NCI-H2171 treated with DMSO at 0.1 percent for 48 hours (cell line): Measurements from ENCODE around the gene AOC3.
"Not testable (repeated sequence)": the region's sequence is repeated elsewhere in the genome, so short reads cannot be mapped to it uniquely, and the experiment has no call there.

Experiments used
- DNase-seq: peaks from one replicate; lab custom pipeline; 2025; lab: John Stamatoyannopoulos, UW

Gene AOC3

DNA sequence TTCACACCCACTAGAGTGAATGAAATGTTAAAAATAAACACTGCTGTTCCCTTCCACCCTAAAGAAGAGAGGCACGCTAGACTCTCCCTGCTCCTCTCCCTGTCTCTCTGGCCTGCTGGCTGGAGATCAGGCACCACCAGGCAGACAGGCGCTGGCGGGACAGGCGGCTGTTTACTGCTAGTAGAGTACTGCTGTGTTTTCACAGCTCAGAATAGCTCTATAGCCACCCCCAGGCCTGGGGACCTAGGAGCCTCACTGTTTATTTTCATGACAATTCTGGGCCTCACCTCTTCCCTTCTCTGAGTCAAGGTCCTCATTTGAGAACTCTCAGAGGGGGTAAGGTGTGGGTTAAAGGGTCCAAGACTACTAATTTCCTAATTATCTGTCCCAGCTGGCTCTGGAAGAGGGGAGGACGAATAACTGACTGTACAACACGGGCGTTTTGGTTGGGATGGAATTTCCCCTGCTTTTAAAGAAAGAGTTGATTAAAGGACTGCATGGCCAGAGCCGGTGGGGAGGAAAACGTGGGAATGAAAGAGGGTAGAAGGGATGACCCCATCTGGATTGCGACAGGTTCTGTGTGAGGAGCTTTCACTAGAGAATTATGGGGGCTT is 40.6 kb downstream of the AOC3 start:
- no peak for DNase-seq

GRCh38 chr17:42893359-42893758 is 42.4 kb downstream of the AOC3 start:
- DNase-seq: no peak

DNA sequence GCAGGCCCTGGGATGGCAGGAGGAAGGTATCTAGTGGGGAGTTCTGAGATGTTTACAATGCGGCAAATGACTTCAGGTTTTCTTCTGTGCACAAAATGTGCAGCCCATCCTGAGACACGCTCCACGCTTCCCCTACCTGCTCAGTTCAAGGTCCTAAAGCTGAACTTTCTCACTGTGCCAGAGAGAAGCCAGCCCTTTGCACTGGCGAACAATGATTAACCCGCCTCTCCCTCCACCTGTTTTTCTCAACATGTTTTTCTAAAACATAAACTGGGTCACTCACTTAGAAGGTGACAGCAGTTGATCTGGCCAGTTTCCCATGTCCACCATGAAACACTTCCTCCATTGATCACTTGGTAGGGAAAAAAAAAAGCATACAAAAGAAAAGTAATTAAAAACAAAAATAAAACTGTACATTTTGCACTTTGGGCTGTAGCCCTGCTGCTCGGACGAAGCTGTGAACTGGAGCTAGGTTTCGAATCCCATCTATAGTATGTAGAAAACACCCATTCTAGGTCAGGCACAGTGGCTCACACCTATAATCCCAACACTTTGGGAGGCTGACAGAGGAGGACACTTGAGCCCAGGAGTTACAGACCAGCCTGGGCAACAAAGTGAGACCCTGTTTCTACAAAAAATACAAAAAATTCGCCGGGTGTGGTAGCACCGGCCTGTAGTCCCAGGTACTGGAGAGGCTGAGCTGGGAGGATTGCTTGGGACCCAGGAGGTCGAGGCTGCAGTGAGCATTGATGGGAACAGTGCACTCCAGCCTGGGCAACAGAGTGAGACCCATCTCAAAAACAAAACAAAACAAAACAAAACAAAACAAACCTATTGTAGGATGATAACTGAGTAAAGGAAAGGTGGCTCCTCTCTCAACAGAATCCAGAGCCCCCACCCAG is 43.5 kb downstream of the AOC3 start:
- DNase-seq: no peak

DNA sequence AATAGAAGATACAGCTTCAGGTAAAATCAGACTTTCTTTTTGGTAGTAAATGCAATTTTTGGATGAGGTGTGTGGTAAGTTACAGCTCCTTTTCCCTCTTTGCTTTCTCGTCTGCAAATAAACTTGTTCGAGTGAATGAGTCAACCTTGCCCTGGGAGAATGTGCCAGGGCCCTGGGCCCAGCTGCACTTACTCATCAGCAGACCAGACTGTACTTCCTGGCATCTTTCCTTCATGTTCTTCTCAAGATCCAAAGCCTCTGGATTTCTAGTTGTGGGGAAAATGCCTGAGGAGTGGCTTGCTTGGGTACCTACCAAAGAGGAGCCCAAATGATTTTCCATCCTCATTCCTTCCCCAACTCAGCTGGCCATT is 44.2 kb downstream of the AOC3 start:
- DNase-seq: no peak

DNA sequence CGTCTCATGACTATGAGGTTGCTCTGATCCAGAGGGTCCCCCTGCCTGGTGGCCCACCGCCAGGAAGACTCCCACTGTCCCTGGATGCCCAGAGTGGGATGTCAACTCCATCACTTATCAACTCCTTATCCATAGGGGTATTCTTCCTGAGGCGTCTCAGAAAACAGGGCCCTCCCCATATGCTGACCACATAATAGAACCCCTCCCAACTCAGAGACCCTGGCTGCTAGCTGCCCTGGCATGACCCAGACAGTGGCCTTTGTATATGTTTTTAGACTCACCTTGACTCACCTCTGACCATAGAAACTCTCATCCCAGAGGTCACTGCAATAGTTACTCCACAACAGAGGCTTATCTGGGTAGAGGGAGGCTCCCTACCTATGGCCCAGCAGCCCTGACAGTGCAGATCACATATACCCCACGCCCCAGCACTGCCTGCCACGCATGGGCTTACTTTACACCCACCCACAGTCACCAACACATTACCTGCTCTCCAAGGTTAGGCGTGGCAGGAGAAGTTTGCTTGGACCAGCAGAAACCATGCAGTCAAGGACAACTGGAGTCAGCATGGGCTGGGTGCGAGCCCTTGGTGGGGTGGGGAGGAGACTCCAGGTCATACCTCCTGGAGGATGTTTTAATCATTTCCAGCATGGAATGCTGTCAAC is 47.3 kb downstream of the AOC3 start:
- no peak for DNase-seq

DNA sequence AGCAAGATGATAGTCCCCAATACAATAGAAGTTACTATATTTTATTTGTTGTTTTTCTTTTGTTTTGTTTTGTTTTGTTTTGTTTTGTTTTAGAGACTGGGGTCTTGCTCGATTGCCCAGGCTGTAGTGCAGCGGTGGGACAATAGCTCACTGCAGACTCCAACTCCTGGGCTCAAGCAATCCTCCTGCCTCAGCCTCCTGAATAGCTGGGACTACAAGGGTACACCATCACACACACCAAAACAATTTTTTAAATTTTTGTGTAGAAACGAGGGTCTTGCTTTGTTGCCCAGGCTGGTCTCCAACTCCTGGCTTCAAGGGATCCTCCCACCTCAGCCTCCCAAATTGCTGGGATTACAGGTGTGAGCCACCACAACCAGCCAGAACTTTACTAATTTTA is 49.0 kb downstream of the AOC3 start:
- not testable (repeated sequence) for DNase-seq

GRCh38 chr17:42900460-42901331 is 49.7 kb downstream of the AOC3 start, which contains the start of gene G6PC1:
Gene G6PC1 (plus strand): TSS chr17:42900799. CDS start chr17:42900877, 78 bp downstream.
- DNase-seq: no peak

DNA sequence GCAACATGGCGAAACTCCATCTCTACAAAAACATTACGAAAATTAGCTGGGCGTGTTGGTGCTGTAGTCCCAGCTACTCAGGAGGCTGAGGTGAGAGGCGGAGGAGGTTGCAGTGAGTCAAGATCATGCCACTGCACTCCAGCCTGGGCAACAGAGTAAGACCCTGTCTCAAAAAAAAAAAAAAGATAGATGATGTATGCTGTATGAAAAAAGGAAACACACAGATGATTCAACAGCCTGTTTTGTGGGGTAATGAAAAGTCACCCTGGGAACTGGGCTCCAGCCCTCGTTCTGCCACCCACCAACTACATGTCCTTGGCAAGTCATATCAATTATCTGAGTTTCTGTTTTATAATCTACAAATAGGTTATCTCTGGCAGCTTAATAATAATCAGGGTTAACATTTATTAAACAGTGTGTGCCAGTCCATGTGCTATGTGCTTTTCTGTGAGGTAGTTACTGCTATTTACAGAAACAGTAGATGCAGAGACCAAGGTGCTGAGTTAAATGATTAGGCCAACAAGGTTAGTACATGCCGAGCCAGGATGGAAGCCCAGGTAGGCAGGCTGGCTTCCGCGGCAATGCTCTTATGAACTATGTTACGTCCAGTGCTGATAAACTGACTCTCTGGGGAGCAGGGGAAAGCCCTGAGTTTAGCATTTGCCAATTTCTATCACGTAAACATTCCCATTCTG is 50.7 kb downstream of the AOC3 start:
- no peak for DNase-seq

GRCh38 chr17:42904110-42904469 is 53.1 kb downstream of the AOC3 start:
- no peak for DNase-seq

- DNase-seq: no peak
Measured at GRCh38 chr17:42906772-42907446, 55.9 kb downstream of the AOC3 start.
